ENCODE data around the gene SLC50A1.
"Not testable (repeated sequence)": the region's sequence is repeated elsewhere in the genome, so short reads cannot be mapped to it uniquely, and the experiment has no call there.

The SLC50A1 gene

DNA sequence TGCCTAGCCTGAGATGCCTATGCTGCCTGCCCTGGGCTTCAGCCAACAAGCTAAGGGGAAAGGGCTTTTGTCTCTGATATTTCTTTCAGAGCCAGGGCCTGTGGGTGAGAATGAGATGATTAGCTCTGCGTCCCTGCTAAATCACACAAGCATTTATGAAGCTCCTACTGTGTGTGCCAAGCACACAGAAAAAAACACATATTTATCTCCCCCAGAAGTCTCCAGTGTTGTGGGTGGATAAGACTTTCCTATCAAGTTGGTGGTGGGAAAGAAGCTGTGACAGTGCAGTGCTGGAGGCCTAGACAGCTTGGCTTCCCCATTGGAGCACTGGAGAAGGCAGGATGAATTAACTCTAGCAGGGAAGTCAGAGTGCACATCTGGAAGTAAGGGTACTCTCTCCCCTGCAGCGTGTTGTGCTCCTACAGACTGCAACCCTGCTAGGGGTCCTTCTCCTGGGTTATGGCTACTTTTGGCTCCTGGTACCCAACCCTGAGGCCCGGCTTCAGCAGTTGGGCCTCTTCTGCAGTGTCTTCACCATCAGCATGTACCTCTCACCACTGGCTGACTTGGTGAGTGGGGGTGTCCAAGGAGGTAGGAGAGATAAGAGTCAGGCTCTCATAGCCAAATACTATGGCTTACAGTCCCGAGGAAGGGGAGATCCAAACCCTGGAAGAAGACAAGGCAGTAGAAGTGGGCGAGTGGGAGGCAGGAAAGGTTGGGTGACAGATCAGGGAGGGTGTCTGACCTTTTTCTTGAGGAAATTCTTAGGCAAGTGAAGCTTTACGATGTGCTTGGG lies 1.7 kb downstream of the SLC50A1 start:
- DNase-seq = no peak

DNA sequence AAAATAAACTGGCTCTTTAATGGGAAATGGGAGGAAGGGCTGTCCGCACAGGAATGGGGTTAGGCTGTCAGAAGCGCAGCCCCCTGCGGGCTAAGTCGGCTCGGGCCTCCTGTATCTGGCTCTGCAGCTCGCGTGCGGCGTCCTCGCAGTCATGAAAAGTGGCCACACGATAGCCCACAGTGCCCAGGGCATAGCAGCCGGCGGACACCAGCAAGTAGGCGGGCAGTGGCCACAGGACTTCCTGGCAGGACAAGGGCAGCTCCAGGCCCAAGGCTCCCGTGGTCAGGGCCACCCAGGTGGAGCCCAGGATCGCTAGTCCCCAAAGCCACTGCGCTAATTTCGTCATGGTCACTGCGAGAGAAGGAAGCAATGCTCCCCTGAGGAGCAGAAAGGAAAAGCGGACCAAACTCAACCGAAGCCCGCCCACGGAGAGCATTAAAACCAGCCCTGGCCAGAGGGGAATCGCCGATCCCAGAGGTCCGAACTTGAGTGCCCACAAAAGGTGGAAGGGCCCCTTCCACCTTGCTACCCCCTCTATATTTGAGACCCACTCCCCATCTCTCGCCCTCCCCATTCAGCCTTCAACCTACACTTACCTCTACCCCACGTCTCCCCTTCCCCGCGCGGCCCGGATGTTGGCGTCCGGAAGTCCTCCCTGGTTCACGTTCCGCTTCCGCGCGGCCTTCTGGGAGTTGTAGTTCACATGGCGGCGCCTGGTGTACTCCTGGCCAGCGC lies 4.4 kb downstream of the SLC50A1 start, which contains the start of gene DPM3:
DPM3 (minus strand) TSS at position 637 of the 735 bp plus-strand sequence; CDS start at position 346, 291 bp downstream.
- peak; percentile 70 for DNase-seq

DNA sequence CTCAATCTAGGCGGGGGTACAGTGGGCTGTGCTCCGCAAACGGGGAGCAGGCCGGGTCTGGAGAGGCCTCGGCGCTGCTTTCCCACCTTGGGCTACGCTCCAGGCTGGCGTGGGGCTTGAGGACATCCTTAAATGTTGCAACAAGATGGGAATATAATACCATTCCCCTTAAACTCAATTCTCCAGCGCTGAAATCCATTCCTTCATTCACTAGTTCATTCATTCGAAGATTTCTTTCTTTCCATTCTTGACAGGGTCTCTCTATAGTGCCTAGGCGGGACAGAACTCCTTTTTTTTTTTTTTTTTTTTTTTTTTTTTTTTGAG lies 4.9 kb downstream of the SLC50A1 start:
- DNase-seq = no peak

DNA sequence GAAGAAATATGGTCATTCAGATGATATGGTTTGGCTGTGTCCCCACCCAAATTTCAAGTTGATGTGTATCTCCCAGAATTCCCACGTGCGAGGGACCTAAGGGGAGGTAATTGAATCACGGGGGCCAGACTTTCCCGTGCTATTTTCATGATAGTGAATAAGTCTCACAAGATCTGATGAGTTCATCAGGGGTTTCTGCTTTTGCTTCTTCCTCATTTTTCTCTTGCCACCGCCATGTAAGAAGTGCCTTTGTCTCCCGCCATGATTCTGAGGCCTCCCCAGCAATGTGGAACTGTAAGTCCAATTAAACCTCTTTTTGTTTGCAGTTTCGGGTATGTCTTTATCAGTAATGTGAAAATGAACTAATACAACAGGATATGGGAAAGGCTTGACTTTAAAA lies 6.1 kb downstream of the SLC50A1 start:
- DNase-seq = no peak

DNA sequence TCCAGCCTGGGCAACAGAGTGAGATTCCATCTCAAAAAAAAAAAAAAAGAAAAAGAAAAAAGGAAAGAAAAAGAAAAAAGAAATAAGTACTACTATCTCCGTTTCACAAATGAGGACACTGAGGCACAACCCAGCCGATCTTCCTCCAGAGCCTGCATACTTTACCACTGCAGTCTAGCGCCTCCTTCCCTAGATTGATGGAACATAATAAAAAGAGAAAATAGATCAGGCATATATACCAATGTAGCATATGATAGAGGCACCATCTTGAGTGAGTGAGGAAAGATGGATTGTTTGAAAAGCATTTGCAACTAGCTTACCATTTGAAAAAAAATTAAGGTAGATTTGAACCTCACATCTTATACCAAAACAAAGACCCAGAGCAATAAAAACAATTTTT lies 9.8 kb downstream of the SLC50A1 start:
- DNase-seq = no peak

DNA sequence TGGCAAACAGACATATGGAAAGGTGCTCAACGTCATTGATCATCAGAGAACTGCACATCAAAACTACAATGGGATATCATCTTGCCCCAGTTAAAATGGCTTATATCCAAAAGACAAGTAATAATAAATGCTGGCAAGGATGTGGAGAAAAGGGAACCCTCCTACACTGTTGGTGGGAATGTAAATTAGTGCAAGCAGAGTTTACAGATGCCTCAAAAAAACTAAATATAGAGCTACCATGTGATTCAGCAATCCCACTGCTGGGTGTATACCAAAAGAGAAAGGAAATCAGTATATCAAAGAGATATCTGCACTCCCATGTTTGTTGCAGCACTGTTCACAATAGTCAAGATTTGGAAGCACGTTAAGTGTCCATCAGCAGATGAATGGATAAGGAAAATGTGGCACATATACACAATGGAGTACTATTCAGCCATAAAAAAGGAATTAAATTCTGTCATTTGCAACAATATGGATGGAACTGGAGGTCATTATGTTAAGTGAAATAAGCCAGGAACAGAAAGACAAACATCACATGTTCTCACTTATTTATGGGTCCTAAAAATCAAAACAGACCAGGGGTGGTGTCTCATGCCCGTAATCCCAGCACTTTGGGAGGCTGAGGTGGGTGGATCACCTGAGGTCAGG lies 20.5 kb downstream of the SLC50A1 start:
- DNase-seq = not testable (repeated sequence)

GRCh38 chr1:155158991-155159390 lies 23.3 kb downstream of the SLC50A1 start:
- no peak for DNase-seq

DNA sequence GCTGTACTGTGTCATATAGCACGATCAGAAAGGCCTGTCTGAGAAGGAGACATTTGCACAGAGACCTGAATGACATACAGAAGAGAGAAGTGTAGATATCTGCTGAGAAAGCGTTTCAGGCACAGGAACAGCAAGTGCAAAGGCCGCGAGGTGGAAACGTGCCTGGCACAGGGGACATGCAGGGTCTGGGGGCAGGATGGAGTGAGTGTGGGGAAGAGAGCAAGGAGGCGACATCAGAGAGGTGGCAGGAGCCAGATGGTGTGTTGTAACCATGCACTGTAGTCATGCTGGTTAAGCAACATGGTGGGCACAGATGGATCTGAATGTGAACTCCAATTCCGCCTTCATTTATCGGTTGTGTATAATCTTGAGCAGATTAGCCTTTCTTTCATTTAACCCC lies 24.5 kb downstream of the SLC50A1 start:
- no peak for DNase-seq

DNA sequence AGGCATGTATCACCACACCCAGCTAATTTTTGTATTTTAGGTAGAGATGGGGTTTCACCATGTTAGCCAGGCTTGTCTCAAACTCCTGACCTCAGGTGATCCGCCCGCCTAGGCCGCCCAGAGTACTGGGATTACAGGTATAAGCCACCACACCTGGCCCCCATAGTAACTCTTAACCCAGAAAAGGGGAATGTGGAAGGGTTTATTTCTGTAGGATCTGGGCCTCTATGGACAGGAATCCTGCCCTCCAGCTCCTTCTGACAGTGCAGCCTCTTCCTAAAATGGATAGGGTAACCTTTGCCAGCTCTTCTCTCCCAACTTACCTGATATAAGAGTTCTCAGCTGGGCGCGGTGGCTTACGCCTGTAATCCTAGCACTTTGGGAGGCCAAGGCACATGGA lies 27.0 kb downstream of the SLC50A1 start:
- DNase-seq = not testable (repeated sequence)

DNA sequence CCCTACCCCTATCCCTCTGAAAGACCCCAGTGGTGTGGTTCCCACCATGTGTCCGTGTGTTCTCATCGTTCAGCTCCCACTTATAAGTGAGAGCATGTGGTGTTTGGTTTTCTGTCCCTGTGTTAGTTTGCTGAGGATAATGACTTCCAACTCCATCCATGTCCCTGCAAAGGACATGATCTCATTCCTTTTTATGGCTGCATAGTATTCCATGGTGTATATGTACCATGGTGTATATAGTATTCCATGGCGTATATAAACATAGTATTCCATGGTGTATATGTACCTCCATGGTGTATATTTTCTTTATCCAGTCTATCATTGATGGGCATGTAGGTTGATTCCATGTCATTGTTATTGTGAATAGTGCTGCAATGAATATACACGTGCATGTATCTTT lies 28.1 kb downstream of the SLC50A1 start:
- not testable (repeated sequence) for DNase-seq

DNA sequence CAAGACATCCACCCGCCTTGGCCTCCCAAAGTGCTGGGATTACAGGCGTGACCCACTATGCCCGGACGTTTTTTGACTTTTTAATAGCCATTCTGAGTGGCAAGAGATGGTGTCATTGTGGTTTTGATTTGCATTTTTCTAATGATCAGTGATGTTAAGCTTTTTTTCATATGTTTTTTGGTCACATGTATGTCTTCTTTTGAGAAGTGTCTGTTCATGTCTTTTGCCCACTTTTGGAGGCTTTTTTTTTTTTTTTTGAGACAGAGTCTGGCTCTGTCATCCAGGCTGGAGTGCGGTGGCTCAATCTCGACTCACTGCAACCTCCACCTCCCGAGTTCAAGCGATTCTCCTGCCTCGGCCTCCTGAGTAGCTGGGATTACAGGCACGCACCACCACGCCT lies 29.0 kb downstream of the SLC50A1 start:
- DNase-seq = not testable (repeated sequence)

DNA sequence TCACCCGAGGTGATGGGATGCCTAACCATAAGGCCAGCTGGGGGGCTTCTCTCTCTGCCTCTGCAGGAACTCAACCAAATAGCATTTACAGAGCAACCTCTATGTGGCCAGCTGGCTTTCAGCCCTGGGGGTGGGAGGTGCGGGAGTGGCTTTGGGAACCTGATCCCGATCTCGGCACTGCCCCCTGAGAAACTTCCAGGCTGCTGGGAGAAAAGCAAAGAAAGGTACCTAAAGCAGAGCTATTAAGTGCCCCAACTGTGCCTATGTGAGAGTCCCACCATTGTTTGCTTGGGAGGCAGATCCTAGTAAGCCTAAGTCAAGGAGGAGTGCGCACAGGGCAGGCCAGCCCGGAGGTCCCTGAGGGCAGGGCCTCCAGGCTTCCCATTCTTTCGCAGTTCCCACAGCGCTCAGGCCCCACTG lies 30.4 kb downstream of the SLC50A1 start:
- no peak for DNase-seq

DNA sequence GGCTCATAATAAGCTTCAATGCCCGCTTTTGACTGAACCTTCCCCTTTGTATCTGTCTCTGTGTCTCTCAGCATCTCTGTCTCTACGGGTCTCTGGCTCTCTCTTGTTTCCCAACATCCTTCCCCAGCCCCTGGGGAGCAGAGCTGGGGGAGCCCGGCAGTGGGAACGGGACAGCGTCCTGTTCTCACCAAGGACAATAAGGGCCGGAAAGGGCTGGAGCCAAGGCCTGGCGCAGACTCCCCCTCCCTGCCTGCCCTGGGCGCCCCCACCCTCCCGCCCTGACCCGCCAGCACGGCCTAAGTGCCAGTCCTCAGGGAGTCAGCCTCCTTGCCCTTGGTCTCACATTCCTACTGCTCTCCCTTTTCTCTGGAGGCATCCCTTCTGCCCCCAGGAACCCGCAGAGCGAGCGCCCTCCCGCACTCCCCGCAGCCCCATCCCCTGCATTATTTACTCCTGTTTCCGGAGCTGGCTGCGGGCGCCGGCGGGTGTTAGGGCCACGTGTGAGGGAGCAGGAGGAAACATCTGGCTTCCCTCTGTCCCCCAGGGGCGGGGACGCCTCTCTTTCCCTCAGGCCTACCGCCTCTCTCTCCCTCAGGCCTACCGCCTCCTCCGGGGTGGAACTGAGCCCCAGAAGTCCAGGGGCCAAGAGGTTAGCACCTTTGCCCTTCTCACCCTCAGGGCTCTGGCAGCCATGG lies 31.0 kb downstream of the SLC50A1 start:
- DNase-seq = no peak

- DNase-seq = peak; percentile 89
Observed at GRCh38 chr1:155167166-155168104, 31.8 kb downstream of the SLC50A1 start.

GRCh38 chr1:155168105-155168445 lies 32.4 kb downstream of the SLC50A1 start:
- not testable (repeated sequence) for DNase-seq

DNA sequence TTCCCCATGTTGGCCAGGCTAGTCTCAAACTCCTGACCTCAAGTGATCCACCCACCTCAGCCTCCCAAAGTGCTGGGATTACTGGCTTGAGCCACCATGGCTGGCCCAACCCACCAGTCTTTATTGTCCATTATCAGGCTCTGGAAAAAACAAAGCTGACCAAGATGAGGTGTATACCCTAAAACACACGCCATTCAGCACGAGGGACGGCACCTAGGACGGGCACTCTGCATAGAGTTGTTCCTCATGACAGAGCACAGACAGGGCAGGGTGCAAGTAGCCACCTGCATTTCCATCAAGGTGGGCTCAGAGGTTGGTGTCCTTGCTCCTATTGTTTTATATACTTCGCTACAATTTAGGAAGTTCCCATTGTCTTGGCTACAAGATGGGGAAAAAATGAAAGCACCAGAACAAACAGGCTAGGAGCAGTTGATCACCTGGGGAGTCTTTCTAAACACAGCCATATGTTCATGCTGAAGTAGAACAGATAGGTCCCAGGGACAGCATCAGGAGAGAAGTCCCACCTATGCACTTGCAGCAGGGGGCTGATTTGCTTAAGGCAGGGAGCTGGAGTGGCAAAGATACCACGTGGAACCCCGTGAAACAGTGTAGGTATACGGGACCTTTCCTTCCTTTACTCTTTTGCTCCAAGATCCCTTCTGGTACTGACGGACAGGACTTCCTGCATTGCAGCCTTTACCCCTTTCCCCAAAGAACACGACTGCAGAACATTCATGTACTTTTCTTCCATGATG lies 33.0 kb downstream of the SLC50A1 start:
- DNase-seq = no peak

- DNase-seq = no peak
Observed at GRCh38 chr1:155169541-155169940, 33.9 kb downstream of the SLC50A1 start.

DNA sequence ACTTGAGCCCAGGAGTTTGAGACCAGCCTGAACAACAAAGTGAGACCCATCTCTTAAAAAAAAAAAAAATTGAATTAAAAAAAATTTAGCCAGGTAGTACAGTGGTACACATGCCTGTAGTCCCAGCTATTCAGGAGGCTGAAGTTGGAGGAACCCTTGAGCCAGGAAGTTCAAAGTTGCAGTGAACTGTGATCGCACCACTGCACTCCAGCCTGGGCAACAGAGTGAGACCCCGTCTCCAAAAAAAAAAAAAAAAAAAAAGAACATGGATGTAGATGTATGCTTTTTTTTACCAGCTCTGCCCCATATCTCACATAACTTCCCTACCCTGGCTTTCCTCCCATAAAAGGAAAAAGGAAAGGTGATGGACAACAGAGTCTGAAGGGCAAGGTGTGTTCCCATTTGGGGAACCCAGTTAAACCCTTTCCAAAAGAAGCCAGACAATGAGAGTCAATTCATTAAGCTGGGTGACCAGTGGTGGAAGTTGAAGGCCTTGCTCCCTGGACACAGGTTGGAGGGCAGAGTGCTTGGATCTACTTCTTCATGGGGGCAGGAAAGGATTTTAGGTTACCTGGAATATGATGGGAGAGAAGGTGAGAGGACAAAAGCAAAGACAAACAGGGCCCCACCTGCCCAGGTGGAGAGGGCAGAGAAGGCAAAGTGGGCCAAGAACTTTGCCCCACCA lies 34.6 kb downstream of the SLC50A1 start:
- DNase-seq = no peak

DNA sequence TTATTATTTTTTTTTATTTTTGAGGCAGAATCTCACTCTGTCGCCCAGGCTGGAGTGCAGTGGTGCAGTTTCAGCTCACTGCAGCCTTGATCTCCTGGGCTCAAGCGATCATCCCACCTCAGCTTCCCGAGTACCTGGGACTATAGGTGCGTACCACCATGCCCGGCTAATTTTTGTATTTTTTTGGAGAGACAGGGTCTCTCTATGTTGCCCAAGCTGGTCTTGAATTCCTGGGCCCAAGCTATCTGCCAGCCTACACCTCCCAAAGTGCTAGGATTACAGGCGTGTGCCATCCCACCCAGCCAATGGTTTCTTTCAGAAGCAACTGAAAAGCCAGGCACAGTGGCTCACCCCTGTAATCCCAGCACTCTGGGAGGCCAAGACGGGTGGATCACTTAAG lies 35.2 kb downstream of the SLC50A1 start:
- DNase-seq = no peak

- DNase-seq = no peak
Observed at GRCh38 chr1:155171836-155172731, 36.4 kb downstream of the SLC50A1 start.
